Stomach (tissue), 4 donors: ENCODE measurements around the gene ZFP36L2.

ENCODE experiments used
- POLR2A ChIP-seq, 4 donors: fragments of 450-650 bp; IDR thresholded peaks; one replicate each; pipeline ENCODE4 v1.6.1; 2016; ENCODE audit warnings: antibody characterized with exemption in 4 of 4, control low read depth in 2 of 4, mild to moderate bottlenecking in 1 of 4, moderate library complexity in 1 of 4
- TF ChIP-seq, protein P1 (sequence below), 7 experiments: fragments of 450-650 bp in 4 of 7; fragments of 200-600 bp in 3 of 7; sonication (generic) in 3 of 7; IDR thresholded peaks; one replicate each; pipeline ENCODE4 v1.5.1; 2016 to 2019; ENCODE audit warnings: antibody characterized with exemption in 7 of 7, control low read depth in 2 of 7, mild to moderate bottlenecking in 1 of 7

DNA sequence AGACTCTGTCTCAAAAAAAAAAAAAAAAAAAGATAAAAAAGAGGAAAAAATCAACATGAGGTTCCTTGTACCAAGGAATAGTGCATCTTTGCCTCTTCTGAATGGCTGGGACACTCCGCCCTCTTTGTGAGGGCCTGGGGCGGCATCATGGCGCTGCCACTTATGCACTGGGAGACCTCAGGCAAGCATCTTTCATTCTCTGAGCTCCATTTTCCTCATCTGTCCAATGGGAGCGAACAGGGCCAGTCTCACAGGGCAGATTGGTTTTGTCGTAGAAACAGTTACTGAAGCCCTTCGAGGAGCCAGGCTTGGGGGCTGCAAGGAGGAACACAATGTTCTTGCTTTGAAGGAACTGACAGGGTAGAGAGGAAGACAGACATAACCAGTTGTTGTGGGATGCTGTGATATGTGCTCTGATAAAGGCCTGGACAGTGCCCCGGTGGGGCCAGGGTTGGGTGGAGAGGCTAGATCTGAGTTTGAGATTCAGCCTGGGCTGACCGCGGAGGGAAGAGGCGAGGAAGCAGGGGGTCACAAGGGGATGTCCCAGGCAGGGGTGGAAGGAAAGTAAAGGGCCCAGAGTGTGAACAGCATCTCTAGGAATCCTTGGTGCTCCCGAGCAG, 14.1 kb downstream of the ZFP36L2 start:
- TF ChIP-seq, protein P1, sequence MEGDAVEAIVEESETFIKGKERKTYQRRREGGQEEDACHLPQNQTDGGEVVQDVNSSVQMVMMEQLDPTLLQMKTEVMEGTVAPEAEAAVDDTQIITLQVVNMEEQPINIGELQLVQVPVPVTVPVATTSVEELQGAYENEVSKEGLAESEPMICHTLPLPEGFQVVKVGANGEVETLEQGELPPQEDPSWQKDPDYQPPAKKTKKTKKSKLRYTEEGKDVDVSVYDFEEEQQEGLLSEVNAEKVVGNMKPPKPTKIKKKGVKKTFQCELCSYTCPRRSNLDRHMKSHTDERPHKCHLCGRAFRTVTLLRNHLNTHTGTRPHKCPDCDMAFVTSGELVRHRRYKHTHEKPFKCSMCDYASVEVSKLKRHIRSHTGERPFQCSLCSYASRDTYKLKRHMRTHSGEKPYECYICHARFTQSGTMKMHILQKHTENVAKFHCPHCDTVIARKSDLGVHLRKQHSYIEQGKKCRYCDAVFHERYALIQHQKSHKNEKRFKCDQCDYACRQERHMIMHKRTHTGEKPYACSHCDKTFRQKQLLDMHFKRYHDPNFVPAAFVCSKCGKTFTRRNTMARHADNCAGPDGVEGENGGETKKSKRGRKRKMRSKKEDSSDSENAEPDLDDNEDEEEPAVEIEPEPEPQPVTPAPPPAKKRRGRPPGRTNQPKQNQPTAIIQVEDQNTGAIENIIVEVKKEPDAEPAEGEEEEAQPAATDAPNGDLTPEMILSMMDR (IDR thresholded peaks at IDR 0.05) = no peak
- TF ChIP-seq POLR2A (IDR thresholded peaks at IDR 0.05) = no peak
